Keratinocyte (primary cell): ENCODE results near the gene GALNT7.

Experiments used
- CTCF ChIP-seq, 3 experiments: IDR thresholded peaks in 1 of 3; conservative IDR thresholded peaks in 1 of 3; optimal IDR thresholded peaks in 1 of 3; 2 replicates in 2 of 3; 3 replicates in 1 of 3; pipeline versions ENCODE3 to v1.5.1; 2011; ENCODE audit warnings: low read length in 3 of 3, mild to moderate bottlenecking in 3 of 3, moderate library complexity in 2 of 3, control low read depth in 1 of 3, inconsistent platforms in 1 of 3; ENCODE audit not compliant: insufficient read depth in 2 of 3; ENCODE audit errors: extremely low read depth in 1 of 3
- EZH2 ChIP-seq: IDR thresholded peaks from one replicate; pipeline ENCODE4 v1.6.1; 2012; ENCODE audit warnings: inconsistent platforms, mild to moderate bottlenecking, low read length, moderate library complexity

GRCh38 chr4:173188648-173189047 is 20.0 kb downstream of the GALNT7 start:
- no peak for TF ChIP-seq CTCF (optimal IDR thresholded peaks at IDR 0.05 in 1 of 3, IDR thresholded peaks at IDR 0.05 in 1 of 3, conservative IDR thresholded peaks at IDR 0.05 in 1 of 3; ENCODE audit: extremely low read depth in 1 of 3, insufficient read depth in 2 of 3, low read length in 3 of 3)
- TF ChIP-seq EZH2, result no peak
